PC-3 (cell line): ENCODE data around the gene REEP6. TPM values are rescaled to one million over a fixed set of nuclear protein-coding genes. Genes with fewer than 3 reads are reported as not detected.

Experiments
- ATAC-seq: fragments of 200-7000 bp; cut with Tn5 transposase; 2 replicates; pipeline ENCODE4 v1.9.1; 2020; ENCODE audit warnings: mild to moderate bottlenecking, moderate library complexity
- BruUV-seq: library from RNA; stranded (reverse); fragments of 400-500 nt; replicated peaks from 2 replicates; lab custom pipeline; 2021; lab: Mats Ljungman, UMichigan
- CTCF ChIA-PET: fragments of 300-600 bp; sonication (Branson Sonifier 250); formaldehyde crosslinking; loops from one replicate; lab custom pipeline; 2022; ENCODE audit warnings: antibody characterized with exemption; lab: Charles Lee
- POLR2A ChIA-PET: fragments of 300-600 bp; sonication (Branson Sonifier 250); formaldehyde crosslinking; loops from one replicate; lab custom pipeline; 2022; ENCODE audit warnings: antibody characterized with exemption; ENCODE audit not compliant: unreplicated experiment; lab: Charles Lee
- DNase-seq: peaks from one replicate; pipeline ENCODE4 v3.0.0-alpha.2; 2015
- H2AFZ ChIP-seq: fragments of 300-600 bp; sonication (generic); 2 replicates; pipeline ENCODE4 v1.6.0; 2016; ENCODE audit warnings: antibody characterized with exemption, low read length
- H3F3A ChIP-seq: fragments of 300-600 bp; sonication (generic); one replicate; pipeline ENCODE4 v1.6.0; 2017; ENCODE audit warnings: antibody characterized with exemption, low read length, control low read depth, mild to moderate bottlenecking; ENCODE audit not compliant: unreplicated experiment
- H3K27ac ChIP-seq: fragments of 300-600 bp; sonication (generic); 2 replicates; pipeline ENCODE4 v1.5.1; 2016; ENCODE audit warnings: mild to moderate bottlenecking, low read length
- H3K27me3 ChIP-seq: fragments of 300-600 bp; sonication (generic); 2 replicates; pipeline ENCODE4 v1.6.1; 2016; ENCODE audit warnings: low read length, mixed read lengths
- H3K36me3 ChIP-seq: fragments of 300-600 bp; sonication (generic); 2 replicates; pipeline ENCODE4 v1.6.1; 2016; ENCODE audit warnings: low read depth, mixed run types, low read length, mixed read lengths
- H3K4me1 ChIP-seq: fragments of 300-600 bp; sonication (generic); 2 replicates; pipeline ENCODE4 v1.5.1; 2016; ENCODE audit warnings: low read length; ENCODE audit not compliant: insufficient read depth
- H3K4me2 ChIP-seq: fragments of 300-600 bp; sonication (generic); 2 replicates; pipeline ENCODE4 v1.6.0; 2016; ENCODE audit warnings: low read length
- H3K4me3 ChIP-seq: fragments of 300-600 bp; sonication (generic); 2 replicates; pipeline ENCODE4 v1.5.1; 2016; ENCODE audit warnings: mild to moderate bottlenecking, low read length, mixed read lengths
- H3K79me2 ChIP-seq: fragments of 300-600 bp; sonication (generic); 2 replicates; pipeline ENCODE4 v1.6.1; 2017; ENCODE audit warnings: low read length, mixed read lengths
- H3K9ac ChIP-seq: fragments of 300-600 bp; sonication (generic); 2 replicates; pipeline ENCODE4 v1.6.0; 2016; ENCODE audit warnings: mild to moderate bottlenecking, low read length
- H3K9me2 ChIP-seq: fragments of 300-600 bp; sonication (generic); replicated peaks from 2 replicates; pipeline ENCODE4 v1.6.1; 2016; ENCODE audit warnings: mixed run types, low read length, mixed read lengths
- H3K9me3 ChIP-seq: fragments of 300-600 bp; sonication (generic); 2 replicates; pipeline ENCODE4 v1.6.1; 2016; ENCODE audit warnings: low read length, mixed read lengths
- H4K20me1 ChIP-seq: fragments of 300-600 bp; sonication (generic); 2 replicates; pipeline ENCODE4 v1.6.1; 2016; ENCODE audit warnings: low read length, mixed read lengths
- EZH2 ChIP-seq: fragments of 300-600 bp; sonication (generic); IDR thresholded peaks from one replicate; pipeline ENCODE4 v1.6.1; 2017; ENCODE audit warnings: antibody characterized with exemption, mild to moderate bottlenecking, low read length; ENCODE audit not compliant: unreplicated experiment
- EZH2phosphoT487 ChIP-seq: fragments of 300-600 bp; sonication (generic); IDR thresholded peaks from 2 replicates; pipeline ENCODE4 v1.6.1; 2018; ENCODE audit warnings: mild to moderate bottlenecking, antibody characterized with exemption, low read length, borderline replicate concordance
- intact Hi-C: fragments of 100-400 bp; cut with micrococcal nuclease; formaldehyde crosslinking; loops from 2 replicates; pipeline ENCODE4 v1.9.0; 2023
- total RNA-seq: library from RNA; depleted of rRNA; stranded (reverse); fragments of >200 nt; gene quantifications from 2 replicates; pipeline ENCODE4 v1.2.3, GENCODE V29; 2014; rRNA removed
- TF ChIP-seq, protein P1 (sequence below): fragments of 300-600 bp; sonication (generic); conservative IDR thresholded peaks from 2 replicates; pipeline ENCODE4 v1.5.1; 2017; ENCODE audit warnings: antibody characterized with exemption, low read depth, mild to moderate bottlenecking, low read length

The REEP6 gene
- total RNA-seq, 1 experiment from 2014 or later = 27.2 TPM

- ATAC-seq (no peak), DNase-seq (no peak)
- CTCF ChIA-PET = no interaction called here
- TF ChIP-seq, protein P1, sequence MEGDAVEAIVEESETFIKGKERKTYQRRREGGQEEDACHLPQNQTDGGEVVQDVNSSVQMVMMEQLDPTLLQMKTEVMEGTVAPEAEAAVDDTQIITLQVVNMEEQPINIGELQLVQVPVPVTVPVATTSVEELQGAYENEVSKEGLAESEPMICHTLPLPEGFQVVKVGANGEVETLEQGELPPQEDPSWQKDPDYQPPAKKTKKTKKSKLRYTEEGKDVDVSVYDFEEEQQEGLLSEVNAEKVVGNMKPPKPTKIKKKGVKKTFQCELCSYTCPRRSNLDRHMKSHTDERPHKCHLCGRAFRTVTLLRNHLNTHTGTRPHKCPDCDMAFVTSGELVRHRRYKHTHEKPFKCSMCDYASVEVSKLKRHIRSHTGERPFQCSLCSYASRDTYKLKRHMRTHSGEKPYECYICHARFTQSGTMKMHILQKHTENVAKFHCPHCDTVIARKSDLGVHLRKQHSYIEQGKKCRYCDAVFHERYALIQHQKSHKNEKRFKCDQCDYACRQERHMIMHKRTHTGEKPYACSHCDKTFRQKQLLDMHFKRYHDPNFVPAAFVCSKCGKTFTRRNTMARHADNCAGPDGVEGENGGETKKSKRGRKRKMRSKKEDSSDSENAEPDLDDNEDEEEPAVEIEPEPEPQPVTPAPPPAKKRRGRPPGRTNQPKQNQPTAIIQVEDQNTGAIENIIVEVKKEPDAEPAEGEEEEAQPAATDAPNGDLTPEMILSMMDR = no peak
- TF ChIP-seq EZH2phosphoT487 = no peak
- no peak for TF ChIP-seq EZH2
- no TSS peak for BruUV-seq
- no peaks in the 10 kb centered on the region for H3K9me3 ChIP-seq
- intact Hi-C loops = loop anchor here (10.0 kb wide), 1 partner anchor 114 kb away; the partner anchor contains the start of gene TCF3
- H3K4me2 ChIP-seq = no peak overlapping the region
- H3K4me1 ChIP-seq = no peaks in the 10 kb centered on the region
- H3K36me3 ChIP-seq = no peaks in the 10 kb centered on the region
- H3F3A ChIP-seq = no peaks in the 10 kb centered on the region
- no peaks in the 10 kb centered on the region for H3K27me3 ChIP-seq
- H2AFZ ChIP-seq = no peak overlapping the region
- H3K9ac ChIP-seq = no peak overlapping the region
- no peak overlapping the region for H3K27ac ChIP-seq
- POLR2A ChIA-PET = no interaction called here
- no peak overlapping the region for H3K4me3 ChIP-seq
- no peaks in the 10 kb centered on the region for H3K9me2 ChIP-seq
- H4K20me1 ChIP-seq = no peaks in the 10 kb centered on the region
- H3K79me2 ChIP-seq = no peaks in the 10 kb centered on the region
Measured at GRCh38 chr19:1540365-1540925, 49.5 kb downstream of the REEP6 start.

Other genes with a start within 250 kb of the REEP6 start
- 102 and 187 TPM in 2 replicates for gene ATP5F1D, start 249.4 kb upstream of the REEP6 start, total RNA-seq
- 17.3 and 41.8 TPM in 2 replicates for gene MIDN, start 242.6 kb upstream of the REEP6 start, total RNA-seq
- gene CIRBP, start 221.8 kb upstream of the REEP6 start, total RNA-seq = 136 and 197 TPM in 2 replicates
- 110 and 133 TPM in 2 replicates for gene FAM174C, start 215.7 kb upstream of the REEP6 start, total RNA-seq
- gene EFNA2, start 205.3 kb upstream of the REEP6 start, total RNA-seq = not detected in 2 replicates
- gene NDUFS7, start 107.3 kb upstream of the REEP6 start, total RNA-seq = 102 and 111 TPM in 2 replicates
- 74.9 and 75.6 TPM in 2 replicates for gene GAMT, start 89.6 kb upstream of the REEP6 start, total RNA-seq
- 177 and 178 TPM in 2 replicates for gene DAZAP1, start 83.6 kb upstream of the REEP6 start, total RNA-seq
- 1,797 and 2,672 TPM in 2 replicates for gene RPS15, start 52.8 kb upstream of the REEP6 start, total RNA-seq
- 0.29 and 1.4 TPM in 2 replicates for gene APC2, start 41.1 kb upstream of the REEP6 start, total RNA-seq
- gene C19orf25, start 12.0 kb upstream of the REEP6 start, total RNA-seq = 45.0 and 54.9 TPM in 2 replicates
- 3.9 and 5.7 TPM in 2 replicates for gene PCSK4, start 831 bp upstream of the REEP6 start, total RNA-seq
- 1.7 and 5.0 TPM in 2 replicates for gene ADAMTSL5, start 21.8 kb downstream of the REEP6 start, total RNA-seq
- gene PLK5, start 32.9 kb downstream of the REEP6 start, total RNA-seq = not detected in 2 replicates
- gene MEX3D, start 77.1 kb downstream of the REEP6 start, total RNA-seq = 64.0 and 89.2 TPM in 2 replicates
- gene MBD3, start 101.7 kb downstream of the REEP6 start, total RNA-seq = 131 and 164 TPM in 2 replicates
- 148 and 157 TPM in 2 replicates for gene UQCR11, start 114.3 kb downstream of the REEP6 start, total RNA-seq
- gene TCF3, start 161.4 kb downstream of the REEP6 start, total RNA-seq = 147 and 196 TPM in 2 replicates